K562 (cell line): Measurements from ENCODE around the gene CTRB1. TPM values are rescaled to one million over a fixed set of nuclear protein-coding genes. Genes with fewer than 3 reads are reported as not detected.

ENCODE experiments used
- ATAC-seq: fragments of 200-7000 bp; cut with Tn5 transposase; 3 replicates; pipeline ENCODE4 v1.9.1; 2020; ENCODE audit warnings: moderate library complexity
- BruUV-seq: library from RNA; stranded (reverse); fragments of 400-500 nt; replicated peaks from 2 replicates; lab custom pipeline; 2021; lab: Mats Ljungman, UMichigan
- CTCF ChIA-PET: fragments of 300-600 bp; formaldehyde crosslinking; extraction: SDS; loops from one replicate; lab custom pipeline; 2021; ENCODE audit warnings: low intra/inter-chr PET ratio; lab: Yijun Ruan, JAX
- POLR2A ChIA-PET: fragments of 300-600, 350-650 bp; sonication (Branson Sonifier 250); formaldehyde crosslinking; extraction: SDS; loops from one replicate; lab custom pipeline; 2021; ENCODE audit warnings: antibody characterized with exemption, inconsistent platforms; lab: Yijun Ruan, JAX
- DNase-seq, 4 experiments: peaks; one replicate each; pipeline versions ENCODE4 v3.0.0 to v3.0.0-alpha.2; 2011 to 2018; ENCODE audit warnings: low spot score in 3 of 4, mixed read lengths in 3 of 4; ENCODE audit errors: extremely low read depth in 1 of 4
- FAIRE-seq: peaks from 2 replicates; lab custom pipeline; 2011; peaks lifted over from hg19 to GRCh38; lab: Jason Lieb, UNC
- H2AFZ ChIP-seq: 2 replicates; pipeline ENCODE4 v1.6.0; 2011; ENCODE audit warnings: low read depth, low read length, control low read depth, inconsistent platforms
- H3K27ac ChIP-seq: fragments of 200-600 bp; 3 replicates; pipeline ENCODE4 v1.8.0; 2011; ENCODE audit warnings: low read depth, mild to moderate bottlenecking, control low read depth, inconsistent platforms, low read length, moderate library complexity, mixed read lengths; ENCODE audit errors: extremely low read depth
- H3K27me3 ChIP-seq, 2 experiments: fragments of 300-600 bp in 1 of 2; 2 replicates in 1 of 2; 3 replicates in 1 of 2; pipeline versions ENCODE4 v1.6.0 to v1.8.0; 2011; ENCODE audit warnings: inconsistent platforms in 2 of 2, low read length in 2 of 2, mild to moderate bottlenecking in 1 of 2, mixed read lengths in 1 of 2, moderate library complexity in 1 of 2; ENCODE audit not compliant: control insufficient read depth in 2 of 2, insufficient read depth in 2 of 2
- H3K36me3 ChIP-seq: fragments of 300-600 bp; 3 replicates; pipeline ENCODE4 v1.8.0; 2011; ENCODE audit warnings: mild to moderate bottlenecking, low read length, inconsistent platforms; ENCODE audit not compliant: control insufficient read depth, insufficient read depth
- H3K4me1 ChIP-seq, 2 experiments: fragments of 200-600 bp in 1 of 2; replicated peaks in 1 of 2; 2 replicates in 1 of 2; 3 replicates in 1 of 2; pipeline versions ENCODE4 v1.5.1 to v1.8.0; 2011; ENCODE audit warnings: inconsistent platforms in 2 of 2, low read length in 2 of 2, mild to moderate bottlenecking in 1 of 2, mixed read lengths in 1 of 2, moderate library complexity in 1 of 2; ENCODE audit not compliant: control insufficient read depth in 2 of 2, insufficient read depth in 2 of 2
- H3K4me2 ChIP-seq: 2 replicates; pipeline ENCODE4 v1.6.1; 2011; ENCODE audit warnings: low read length, control low read depth, inconsistent platforms, mixed read lengths; ENCODE audit not compliant: insufficient read depth
- H3K4me3 ChIP-seq: fragments of 200-600 bp; sonication (generic), shearing (Covaris generic); 2 replicates; pipeline ENCODE4 v1.5.1; 2016; ENCODE audit warnings: control low read depth, inconsistent platforms
- H3K79me2 ChIP-seq: fragments of 200-600 bp; 3 replicates; pipeline ENCODE4 v1.8.0; 2011; ENCODE audit warnings: low read length, inconsistent platforms; ENCODE audit not compliant: control insufficient read depth, insufficient read depth
- H3K9ac ChIP-seq, 2 experiments: 2 replicates each; pipeline versions ENCODE4 v1.6.0 to v1.6.1; 2011; ENCODE audit warnings: low read depth in 2 of 2, low read length in 2 of 2, control low read depth in 1 of 2, inconsistent platforms in 1 of 2, mild to moderate bottlenecking in 1 of 2, mixed read lengths in 1 of 2; ENCODE audit not compliant: insufficient read depth in 1 of 2
- H3K9me1 ChIP-seq: one replicate; pipeline ENCODE4 v1.6.0; 2011; ENCODE audit warnings: inconsistent platforms, mild to moderate bottlenecking, low read length, moderate library complexity; ENCODE audit not compliant: control insufficient read depth, insufficient read depth
- H3K9me3 ChIP-seq: replicated peaks from 2 replicates; pipeline ENCODE4 v1.5.1; 2011; ENCODE audit warnings: low read depth, low read length, inconsistent platforms; ENCODE audit not compliant: control insufficient read depth, insufficient read depth
- H4K20me1 ChIP-seq: replicated peaks from 2 replicates; pipeline ENCODE4 v1.6.1; 2011; ENCODE audit warnings: low read length, inconsistent platforms, mixed read lengths; ENCODE audit not compliant: control insufficient read depth, insufficient read depth
- CCAR2 ChIP-seq: fragments of 200-400 bp; formaldehyde crosslinking; IDR thresholded peaks from 2 replicates; pipeline ENCODE4 v1.6.1; 2017; ENCODE audit warnings: mild to moderate bottlenecking, low read depth, low read length
- DPF2 ChIP-seq: fragments of 450-650 bp; IDR thresholded peaks from 2 replicates; pipeline ENCODE4 v1.6.1; 2016
- HIVEP1 ChIP-seq: fragments of 250-450 bp; sonication (Bioruptor Pico); IDR thresholded peaks from 2 replicates; pipeline ENCODE4 v1.4.0; 2020; ENCODE audit warnings: mild to moderate bottlenecking
- HNRNPK ChIP-seq: fragments of 200-400 bp; formaldehyde crosslinking; IDR thresholded peaks from one replicate; pipeline ENCODE4 v1.6.1; 2018; ENCODE audit warnings: mild to moderate bottlenecking, low read depth, low read length; ENCODE audit not compliant: poor library complexity, severe bottlenecking
- MGA ChIP-seq: fragments of 450-650 bp; IDR thresholded peaks from 2 replicates; pipeline ENCODE4 v1.6.1; 2016; ENCODE audit warnings: mild to moderate bottlenecking, moderate library complexity
- PHF21A ChIP-seq: fragments of 450-650 bp; IDR thresholded peaks from 2 replicates; pipeline ENCODE4 v1.6.1; 2017; ENCODE audit warnings: low read depth, borderline replicate concordance
- SREBF1 ChIP-seq: fragments of 150-350 bp; IDR thresholded peaks from 2 replicates; pipeline ENCODE4 v1.6.1; 2014; ENCODE audit warnings: antibody characterized with exemption, low read depth, low read length, borderline replicate concordance
- U2AF1 ChIP-seq: fragments of 200-400 bp; formaldehyde crosslinking; optimal IDR thresholded peaks from 2 replicates; pipeline ENCODE3; 2017; ENCODE audit warnings: mild to moderate bottlenecking, low read depth, low read length, moderate library complexity
- ZNF717 ChIP-seq: fragments of 250-450 bp; sonication (Bioruptor Pico); IDR thresholded peaks from 2 replicates; pipeline ENCODE4 v1.5.0; 2021
- WGBS: fragments of 100-300 bp; shearing (Covaris generic); methylation state at CpG from one replicate; pipeline ENCODE4 v1.1.6; 2016; ENCODE audit warnings: low coverage, mixed read lengths; ENCODE audit not compliant: insufficient coverage; ENCODE audit errors: missing lambda C conversion rate; 5-methylcytosine and 5-hydroxymethylcytosine counted together
- in situ Hi-C: fragments of 300-500 bp; cut with MboI; formaldehyde crosslinking; loops from 4 replicates; pipeline ENCODE4 v1.15.0; 2018; ENCODE audit warnings: inconsistent platforms, mixed read lengths
- intact Hi-C: fragments of 100-400 bp; cut with micrococcal nuclease; formaldehyde crosslinking; loops from 2 replicates; pipeline ENCODE4 v1.14.2; 2022
- polyA plus RNA-seq, 8 experiments: library from polyadenylated mRNA; depleted of rRNA in 4 of 8; stranded (reverse) in 5 of 8; unstranded in 3 of 8; fragments of >200 nt; fragmentation: Nextera tagmentation in 2 of 8; fragmentation: Illumina TruSeq in 1 of 8; extraction: Ambion mirVana in 2 of 8; extraction: Trizol in 1 of 8; gene quantifications; 2 replicates each; pipeline versions ENCODE4 v1.2.1 to v1.2.3, GENCODE V29; 2011 to 2014; ENCODE audit warnings: inconsistent platforms in 1 of 8, missing spikeins in 1 of 8
- total RNA-seq, 7 experiments: library from RNA; depleted of rRNA in 6 of 7; stranded (reverse); fragments of >200 nt in 6 of 7; fragmentation: Illumina TruSeq in 2 of 7; extraction: Trizol in 2 of 7; gene quantifications; 2 replicates each; pipeline versions ENCODE4 v1.2.1 to v1.2.3, GENCODE V29; 2011 to 2021; ENCODE audit warnings: low replicate concordance in 1 of 7
- TF ChIP-seq, protein P1 (sequence below): fragments of 250-450 bp; sonication (Bioruptor Pico); IDR thresholded peaks from 2 replicates; pipeline ENCODE4 v1.8.0; 2022; ENCODE audit warnings: moderate library complexity, mild to moderate bottlenecking, inconsistent platforms

Gene CTRB1
- total and polyA plus RNA-seq, 9 of the 15 experiments (the other 6 are each of a cell fraction or from before 2014, with no cell fraction given): 2.3 TPM; not detected in 8

GRCh38 chr16:75181630-75182029, 37.2 kb upstream of the CTRB1 start:
- Histone ChIP-seq H3K4me1 (no peaks in the 10 kb centered on the region; a peak in 1 of 5 replicates), H3K79me2 (no peaks in the 10 kb centered on the region), H2AFZ (peak overlapping the region; percentile 46), H4K20me1 (no peaks in the 10 kb centered on the region), H3K36me3 (no peaks in the 10 kb centered on the region), H3K4me3 (no peak overlapping the region), H3K4me2 (no peak overlapping the region), H3K9me1 (no peaks in the 10 kb centered on the region), H3K27me3 (no peaks in the 10 kb centered on the region), H3K9me3 (no peaks in the 10 kb centered on the region), H3K9ac (no peak overlapping the region), H3K27ac (no peak overlapping the region)
- ATAC-seq (peak; percentile 68), DNase-seq (peak in 1 of 4 experiments; percentile 38), FAIRE-seq (peak; percentile 11)
- WGBS: 3% methylated on average over 3 of the region's 3 CpGs
- ChIA-PET CTCF (no interaction called here), POLR2A (no interaction called here)
- intact Hi-C loops: loop anchor here (5.0 kb wide), 1 partner anchor 34 kb away; the partner anchor contains the start of gene ZFP1
- in situ Hi-C loops: no loop called here
- no TSS peak for BruUV-seq
- TF ChIP-seq U2AF1: no peak
- no peak for TF ChIP-seq SREBF1
- TF ChIP-seq HNRNPK: no peak
- no peak for TF ChIP-seq ZNF717
- TF ChIP-seq MGA: peak; percentile 67
- no peak for TF ChIP-seq HIVEP1 (CRISPR knock-in tag)
- no peak for TF ChIP-seq CCAR2
- TF ChIP-seq PHF21A: no peak
- 0 out of 2 replicates have a peak, but pooled peaks have one; percentile 17 for TF ChIP-seq DPF2
- TF ChIP-seq, protein P1, sequence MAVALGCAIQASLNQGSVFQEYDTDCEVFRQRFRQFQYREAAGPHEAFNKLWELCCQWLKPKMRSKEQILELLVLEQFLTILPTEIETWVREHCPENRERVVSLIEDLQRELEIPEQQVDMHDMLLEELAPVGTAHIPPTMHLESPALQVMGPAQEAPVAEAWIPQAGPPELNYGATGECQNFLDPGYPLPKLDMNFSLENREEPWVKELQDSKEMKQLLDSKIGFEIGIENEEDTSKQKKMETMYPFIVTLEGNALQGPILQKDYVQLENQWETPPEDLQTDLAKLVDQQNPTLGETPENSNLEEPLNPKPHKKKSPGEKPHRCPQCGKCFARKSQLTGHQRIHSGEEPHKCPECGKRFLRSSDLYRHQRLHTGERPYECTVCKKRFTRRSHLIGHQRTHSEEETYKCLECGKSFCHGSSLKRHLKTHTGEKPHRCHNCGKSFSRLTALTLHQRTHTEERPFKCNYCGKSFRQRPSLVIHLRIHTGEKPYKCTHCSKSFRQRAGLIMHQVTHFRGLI (CRISPR knock-in tag): no peak
